Nephron (organoid): ENCODE data around the gene HMGCR.

ENCODE experiments used
- H3K27ac Mint-ChIP-seq, 3 experiments: 2 replicates each; pipeline ENCODE4 v1.8.0; 2020; ENCODE audit warnings: mixed read lengths in 3 of 3, mild to moderate bottlenecking in 2 of 3, moderate library complexity in 1 of 3
- H3K27me3 Mint-ChIP-seq: 2 replicates; pipeline ENCODE4 v1.8.0; 2021; ENCODE audit warnings: low read depth, mild to moderate bottlenecking, moderate library complexity, mixed read lengths
- H3K36me3 Mint-ChIP-seq: 2 replicates; pipeline ENCODE4 v1.8.0; 2020; ENCODE audit warnings: low read depth, mixed read lengths
- H3K4me1 Mint-ChIP-seq: 2 replicates; pipeline ENCODE4 v1.8.0; 2020; ENCODE audit warnings: mixed read lengths
- H3K4me3 Mint-ChIP-seq, 3 experiments: 2 replicates each; pipeline ENCODE4 v1.8.0; 2020; ENCODE audit warnings: mild to moderate bottlenecking in 3 of 3, mixed read lengths in 3 of 3, moderate library complexity in 2 of 3
- H3K9me3 Mint-ChIP-seq: 2 replicates; pipeline ENCODE4 v1.8.0; 2020; ENCODE audit warnings: mixed read lengths
- TF ChIP-seq, protein P1 (sequence below), 3 experiments: fragments of 200-600 bp; sonication (generic); IDR thresholded peaks; one replicate each; pipeline ENCODE4 v1.5.0; 2021; ENCODE audit warnings: antibody characterized with exemption in 3 of 3; ENCODE audit not compliant: unreplicated experiment in 3 of 3

The HMGCR gene

DNA sequence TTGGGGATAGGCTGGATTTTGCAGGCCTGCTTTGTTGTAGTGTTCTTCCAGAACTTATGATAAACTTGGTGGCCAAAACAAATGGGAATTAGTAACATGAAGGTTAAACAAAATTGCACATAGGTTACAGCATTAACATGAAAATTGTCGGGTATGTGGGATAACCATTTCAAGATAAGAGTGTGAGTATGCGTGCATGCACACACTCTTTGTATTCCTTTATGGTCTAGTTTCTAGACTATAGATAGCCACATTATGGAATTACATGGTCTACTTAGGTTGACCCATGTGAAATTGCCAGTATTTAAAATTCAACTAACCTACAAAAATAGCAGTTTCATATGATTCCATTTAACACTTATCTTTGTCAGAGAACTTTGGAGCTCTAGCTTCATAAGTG is 1.4 kb downstream of the HMGCR start:
- H3K36me3 Mint-ChIP-seq = peaks cover 6% of the 10 kb centered on the region
- H3K9me3 Mint-ChIP-seq = no peaks in the 10 kb centered on the region
- peaks cover 43% of the 10 kb centered on the region for H3K4me1 Mint-ChIP-seq
- TF ChIP-seq, protein P1, sequence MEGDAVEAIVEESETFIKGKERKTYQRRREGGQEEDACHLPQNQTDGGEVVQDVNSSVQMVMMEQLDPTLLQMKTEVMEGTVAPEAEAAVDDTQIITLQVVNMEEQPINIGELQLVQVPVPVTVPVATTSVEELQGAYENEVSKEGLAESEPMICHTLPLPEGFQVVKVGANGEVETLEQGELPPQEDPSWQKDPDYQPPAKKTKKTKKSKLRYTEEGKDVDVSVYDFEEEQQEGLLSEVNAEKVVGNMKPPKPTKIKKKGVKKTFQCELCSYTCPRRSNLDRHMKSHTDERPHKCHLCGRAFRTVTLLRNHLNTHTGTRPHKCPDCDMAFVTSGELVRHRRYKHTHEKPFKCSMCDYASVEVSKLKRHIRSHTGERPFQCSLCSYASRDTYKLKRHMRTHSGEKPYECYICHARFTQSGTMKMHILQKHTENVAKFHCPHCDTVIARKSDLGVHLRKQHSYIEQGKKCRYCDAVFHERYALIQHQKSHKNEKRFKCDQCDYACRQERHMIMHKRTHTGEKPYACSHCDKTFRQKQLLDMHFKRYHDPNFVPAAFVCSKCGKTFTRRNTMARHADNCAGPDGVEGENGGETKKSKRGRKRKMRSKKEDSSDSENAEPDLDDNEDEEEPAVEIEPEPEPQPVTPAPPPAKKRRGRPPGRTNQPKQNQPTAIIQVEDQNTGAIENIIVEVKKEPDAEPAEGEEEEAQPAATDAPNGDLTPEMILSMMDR (IDR thresholded peaks at IDR 0.05; ENCODE audit: unreplicated experiment in 3 of 3) = no peak
- H3K27me3 Mint-ChIP-seq = no peaks in the 10 kb centered on the region
- no peak overlapping the region for H3K4me3 Mint-ChIP-seq
- no peak overlapping the region for H3K27ac Mint-ChIP-seq

DNA sequence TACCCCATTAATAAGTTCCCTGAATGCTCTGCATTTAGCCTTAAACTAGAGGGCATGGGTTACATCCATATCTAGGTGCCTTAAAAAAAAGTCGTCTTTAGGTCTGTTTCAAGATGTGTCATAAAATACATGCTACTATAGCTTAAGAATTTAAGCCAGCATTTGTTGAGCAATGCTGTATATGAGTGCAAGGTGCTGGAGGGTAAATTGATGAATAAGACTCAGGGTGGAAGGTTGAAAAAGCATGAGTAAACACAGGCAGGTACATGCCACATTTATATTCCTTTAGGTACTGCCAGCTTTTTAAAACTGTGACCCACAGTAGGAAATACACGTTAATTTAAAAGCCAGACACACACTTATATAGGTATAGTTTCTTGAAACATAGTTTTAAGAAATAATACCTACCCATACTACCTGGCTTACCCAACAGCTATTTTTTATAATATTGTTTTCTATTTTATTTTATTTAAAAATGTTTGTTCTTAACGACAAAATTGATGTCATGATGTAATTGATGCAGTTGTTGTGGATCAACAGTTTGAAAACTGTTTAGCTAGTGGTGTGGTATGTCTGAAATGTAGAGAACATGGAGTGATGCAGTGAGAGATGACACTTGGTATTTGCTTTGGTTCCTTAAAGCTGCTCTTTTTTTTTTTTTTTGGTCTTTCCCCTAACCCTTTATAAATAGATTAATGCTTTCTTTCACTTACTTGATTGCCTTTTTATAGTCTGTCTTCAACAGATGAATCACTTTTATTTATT is 3.9 kb downstream of the HMGCR start:
- TF ChIP-seq, protein P1 (IDR thresholded peaks at IDR 0.05; ENCODE audit: unreplicated experiment in 3 of 3) = no peak
- peaks cover 43% of the 10 kb centered on the region for H3K4me1 Mint-ChIP-seq
- peak overlapping the region in 1 of 3 experiments; percentile 58 for H3K27ac Mint-ChIP-seq
- H3K4me3 Mint-ChIP-seq = peak overlapping the region; percentile 67 to 68 (median 67)
- H3K36me3 Mint-ChIP-seq = peaks cover 23% of the 10 kb centered on the region
- H3K27me3 Mint-ChIP-seq = no peaks in the 10 kb centered on the region
- no peaks in the 10 kb centered on the region for H3K9me3 Mint-ChIP-seq

DNA sequence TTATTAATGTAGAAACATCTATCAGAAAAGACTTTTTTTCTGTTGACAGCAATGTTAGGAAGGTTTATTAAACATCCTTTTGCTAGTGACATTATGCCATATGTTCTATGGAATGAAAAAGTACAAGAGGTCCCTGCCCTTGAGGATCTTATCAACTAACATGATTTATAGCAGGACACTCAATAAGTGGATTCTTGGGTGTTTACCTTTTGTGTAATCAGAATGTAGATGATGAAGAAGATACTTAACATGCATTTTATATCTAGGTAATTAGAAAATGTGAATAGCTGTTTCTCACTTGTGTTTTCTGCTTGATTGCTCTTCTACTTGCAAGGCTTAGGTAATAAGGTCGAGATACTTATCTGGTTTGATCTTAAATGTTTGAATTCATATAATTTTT is 4.9 kb downstream of the HMGCR start:
- H3K27me3 Mint-ChIP-seq = no peaks in the 10 kb centered on the region
- H3K4me3 Mint-ChIP-seq = no peak overlapping the region
- H3K27ac Mint-ChIP-seq = no peak overlapping the region
- TF ChIP-seq, protein P1 (IDR thresholded peaks at IDR 0.05; ENCODE audit: unreplicated experiment in 3 of 3) = no peak
- peaks cover 31% of the 10 kb centered on the region for H3K36me3 Mint-ChIP-seq
- H3K4me1 Mint-ChIP-seq = peaks cover 43% of the 10 kb centered on the region
- no peaks in the 10 kb centered on the region for H3K9me3 Mint-ChIP-seq

DNA sequence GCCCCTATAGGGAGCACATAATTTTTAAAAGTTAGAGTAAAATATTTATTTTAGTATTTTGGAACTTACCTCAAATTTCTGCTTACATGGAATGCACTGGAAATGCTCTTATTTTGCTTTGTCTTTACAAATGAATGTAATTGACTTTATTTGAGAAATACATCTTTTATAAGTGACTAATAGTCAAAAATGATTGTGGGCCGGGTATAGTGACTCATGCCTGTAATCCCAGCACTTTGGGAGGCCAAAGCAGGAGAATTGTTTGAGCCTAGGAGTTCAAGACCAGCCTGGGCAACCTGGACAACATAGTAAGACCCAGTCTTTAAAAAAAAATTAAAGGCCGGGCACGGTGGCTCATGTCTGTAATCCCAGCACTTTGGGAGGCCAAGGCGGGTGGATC is 5.8 kb downstream of the HMGCR start:
- H3K27me3 Mint-ChIP-seq = no peaks in the 10 kb centered on the region
- H3K4me1 Mint-ChIP-seq = peaks cover 40% of the 10 kb centered on the region
- no peak overlapping the region for H3K27ac Mint-ChIP-seq
- no peaks in the 10 kb centered on the region for H3K9me3 Mint-ChIP-seq
- TF ChIP-seq, protein P1 (IDR thresholded peaks at IDR 0.05; ENCODE audit: unreplicated experiment in 3 of 3) = no peak
- H3K4me3 Mint-ChIP-seq = no peak overlapping the region
- H3K36me3 Mint-ChIP-seq = peaks cover 39% of the 10 kb centered on the region

DNA sequence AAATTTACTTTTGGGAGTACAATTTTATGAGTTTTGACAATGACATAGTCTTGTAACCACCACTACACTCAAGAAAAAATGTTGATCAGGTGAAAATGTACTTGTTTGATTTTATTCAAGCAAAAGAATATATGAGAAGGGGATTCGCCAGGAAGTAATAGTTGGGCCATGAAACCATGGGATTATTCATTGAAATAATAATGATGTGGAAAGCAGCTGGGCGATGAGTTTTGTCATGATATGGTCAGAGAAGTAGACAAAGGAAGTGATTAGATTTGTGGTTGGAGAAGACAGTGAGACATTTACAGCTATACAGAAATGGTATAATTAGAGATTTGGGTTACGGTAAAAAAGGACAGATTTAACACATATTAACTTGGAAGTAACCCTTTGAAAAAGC is 11.2 kb downstream of the HMGCR start:
- no peak overlapping the region for H3K27ac Mint-ChIP-seq
- peaks cover 75% of the 10 kb centered on the region for H3K36me3 Mint-ChIP-seq
- H3K9me3 Mint-ChIP-seq = no peaks in the 10 kb centered on the region
- no peak overlapping the region for H3K4me3 Mint-ChIP-seq
- H3K27me3 Mint-ChIP-seq = no peaks in the 10 kb centered on the region
- TF ChIP-seq, protein P1 (IDR thresholded peaks at IDR 0.05; ENCODE audit: unreplicated experiment in 3 of 3) = no peak
- H3K4me1 Mint-ChIP-seq = no peaks in the 10 kb centered on the region

DNA sequence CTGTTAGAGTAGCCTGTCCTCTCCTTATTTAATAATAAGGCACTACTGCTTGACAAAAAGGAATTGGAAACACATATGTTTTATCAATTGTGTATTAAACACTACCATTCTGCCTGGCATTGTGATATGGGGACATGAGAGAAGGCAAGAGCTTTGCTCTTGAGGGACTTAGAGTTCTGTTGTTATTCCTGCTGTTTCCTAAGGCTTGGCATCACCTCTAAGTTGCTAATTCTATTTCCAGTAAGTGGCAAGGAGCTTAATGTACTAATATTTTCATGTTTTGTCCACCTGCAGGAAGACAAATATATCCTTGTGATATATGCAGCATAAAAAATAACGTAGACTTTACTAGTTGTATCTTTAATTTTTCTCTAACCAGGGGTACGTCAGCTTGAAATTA is 12.6 kb downstream of the HMGCR start:
- no peaks in the 10 kb centered on the region for H3K27me3 Mint-ChIP-seq
- H3K4me1 Mint-ChIP-seq = no peaks in the 10 kb centered on the region
- peaks cover 80% of the 10 kb centered on the region for H3K36me3 Mint-ChIP-seq
- TF ChIP-seq, protein P1 (IDR thresholded peaks at IDR 0.05; ENCODE audit: unreplicated experiment in 3 of 3) = no peak
- no peaks in the 10 kb centered on the region for H3K9me3 Mint-ChIP-seq
- H3K4me3 Mint-ChIP-seq = no peak overlapping the region
- no peak overlapping the region for H3K27ac Mint-ChIP-seq
